ENCODE data around the gene TCTN2. TPM values are rescaled to one million over a fixed set of nuclear protein-coding genes. Genes with fewer than 3 reads are reported as not detected.

TCTN2 gene
- total RNA-seq, 1 experiment from 2014 or later = 12.1 TPM

GRCh38 chr12:123752046-123752445, 81.1 kb downstream of the TCTN2 start:
- CTCF ChIA-PET = no interaction called here
- H4K20me1 ChIP-seq (ENCODE audit: insufficient read depth) = no peaks in the 10 kb centered on the region
- H3K27ac ChIP-seq (ENCODE audit: low read depth, low read length) = no peak overlapping the region
- peaks cover 6 to 10% of the 10 kb centered on the region in 2 experiments; a peak in 3 of 4 replicates for H3K36me3 ChIP-seq (ENCODE audit: control insufficient read depth in 1 of 2, insufficient read depth in 2 of 2, low read length in 2 of 2)
- POLR2A ChIA-PET = no interaction called here
- H3K9ac ChIP-seq (ENCODE audit: low read length) = no peak overlapping the region
- RAD21 ChIA-PET (ENCODE audit: low non-redundant PET in 1 of 2, low total read pairs in 2 of 2, uncharacterized antibody in 2 of 2, unreplicated experiment in 2 of 2) = no interaction called here
- H3K4me1 ChIP-seq (ENCODE audit: control insufficient read depth in 1 of 2, insufficient read depth in 2 of 2, low read length in 2 of 2) = no peaks in the 10 kb centered on the region
- ATAC-seq (no peak), DNase-seq (ENCODE audit: low read depth, low spot score) (no peak)
- H3K9me3 ChIP-seq (ENCODE audit: control insufficient read depth in 1 of 2, insufficient read depth in 1 of 2, low read depth in 1 of 2, low read length in 2 of 2) = no peaks in the 10 kb centered on the region
- no peak overlapping the region for H3K4me3 ChIP-seq (replicated peaks in 1 of 2; ENCODE audit: low read depth in 1 of 2, low read length in 2 of 2)
- BruUV-seq (replicated peaks) = no TSS peak
- no peaks in the 10 kb centered on the region for H3K79me2 ChIP-seq (ENCODE audit: insufficient read depth, low read length)
- H3K27me3 ChIP-seq (ENCODE audit: insufficient read depth, low read length) = no peaks in the 10 kb centered on the region
- no peak overlapping the region for H3K4me2 ChIP-seq (ENCODE audit: low read length)
- intact Hi-C loops (cut with micrococcal nuclease) = no loop called here
- no peak overlapping the region for H2AFZ ChIP-seq (ENCODE audit: low read depth, low read length, poor library complexity, severe bottlenecking)
- TF ChIP-seq YY1 (IDR thresholded peaks at IDR 0.05; ENCODE audit: extremely low read depth, insufficient replicate concordance, low read depth, low read length) (no peak), CTCF (IDR thresholded peaks at IDR 0.05 in 2 of 3, conservative IDR thresholded peaks at IDR 0.05 in 1 of 3; ENCODE audit: borderline replicate concordance in 1 of 3, insufficient read depth in 1 of 3, low read depth in 2 of 3, low read length in 2 of 3) (no peak), ZFX (IDR thresholded peaks at IDR 0.05) (no peak)
- H3K9me2 ChIP-seq (ENCODE audit: insufficient read depth) = no peaks in the 10 kb centered on the region

DNA sequence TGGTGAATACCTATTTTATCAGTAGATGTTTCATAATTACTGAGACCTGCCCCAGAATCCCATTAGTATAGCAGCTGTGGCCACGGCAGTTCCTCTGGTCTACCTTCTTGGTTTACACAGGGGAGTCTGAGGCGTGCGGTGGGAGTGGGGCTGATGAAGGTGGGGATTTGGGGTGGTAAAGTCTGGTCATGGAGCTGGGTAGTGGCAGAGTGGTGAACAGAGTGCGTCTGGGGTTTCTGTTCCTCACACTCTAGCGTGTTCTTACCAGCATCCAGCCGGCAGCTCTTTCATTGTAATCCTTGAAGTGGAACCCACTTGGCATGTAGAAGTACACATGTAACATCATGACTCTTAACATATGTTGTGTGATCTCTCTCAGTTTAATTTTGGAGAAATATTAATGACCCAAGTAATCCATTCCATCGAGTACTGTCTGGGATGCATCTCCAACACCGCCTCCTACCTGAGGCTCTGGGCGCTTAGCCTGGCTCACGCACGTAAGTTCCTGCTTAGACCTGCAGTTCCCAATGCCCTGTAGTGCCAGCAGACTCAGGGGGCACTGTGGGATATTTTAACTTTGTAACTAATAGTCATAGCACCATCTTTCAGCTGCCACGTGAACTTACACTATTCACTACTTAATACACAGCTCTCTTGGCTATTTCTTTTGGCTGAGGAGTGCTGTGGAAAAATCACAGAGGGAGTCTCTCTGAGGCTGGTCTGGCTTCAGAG, 83.3 kb downstream of the TCTN2 start:
- no peak for TF ChIP-seq CBX3 (IDR thresholded peaks at IDR 0.05; ENCODE audit: low read depth)
- TF ChIP-seq CTCF (IDR thresholded peaks at IDR 0.05 in 2 of 3, conservative IDR thresholded peaks at IDR 0.05 in 1 of 3; ENCODE audit: borderline replicate concordance in 1 of 3, insufficient read depth in 1 of 3, low read depth in 2 of 3, low read length in 2 of 3) = peak in 2 of 3 experiments; percentile 20 to 31; a peak in 2 of 6 replicates
- TF ChIP-seq TCF7L2 (IDR thresholded peaks at IDR 0.05; ENCODE audit: borderline replicate concordance, extremely low read depth, insufficient read depth, insufficient read length) = no peak
- intact Hi-C loops (cut with micrococcal nuclease) = no loop called here

More for the DNA sequence above, 83.3 kb downstream of the TCTN2 start:
- Histone ChIP-seq H3K36me3 (ENCODE audit: control insufficient read depth in 1 of 2, insufficient read depth in 2 of 2, low read length in 2 of 2) (peaks cover 5 to 10% of the 10 kb centered on the region in 2 experiments; a peak in 3 of 4 replicates), H3K9me2 (ENCODE audit: insufficient read depth) (no peaks in the 10 kb centered on the region), H3K27ac (ENCODE audit: low read depth, low read length) (no peak overlapping the region), H3K9ac (ENCODE audit: low read length) (no peak overlapping the region), H3K4me2 (ENCODE audit: low read length) (no peak overlapping the region), H3K9me3 (ENCODE audit: control insufficient read depth in 1 of 2, insufficient read depth in 1 of 2, low read depth in 1 of 2, low read length in 2 of 2) (no peaks in the 10 kb centered on the region), H4K20me1 (ENCODE audit: insufficient read depth) (no peaks in the 10 kb centered on the region), H3K4me3 (replicated peaks in 1 of 2; ENCODE audit: low read depth in 1 of 2, low read length in 2 of 2) (no peak overlapping the region), H3K27me3 (ENCODE audit: insufficient read depth, low read length) (no peaks in the 10 kb centered on the region), H3K79me2 (ENCODE audit: insufficient read depth, low read length) (no peaks in the 10 kb centered on the region), H2AFZ (ENCODE audit: low read depth, low read length, poor library complexity, severe bottlenecking) (no peak overlapping the region), H3K4me1 (ENCODE audit: control insufficient read depth in 1 of 2, insufficient read depth in 2 of 2, low read length in 2 of 2) (no peaks in the 10 kb centered on the region)
- ChIA-PET POLR2A (no interaction called here), CTCF (no interaction called here), RAD21 (ENCODE audit: low non-redundant PET in 1 of 2, low total read pairs in 2 of 2, uncharacterized antibody in 2 of 2, unreplicated experiment in 2 of 2) (no interaction called here)
- ATAC-seq (peak; percentile 75), DNase-seq (ENCODE audit: low read depth, low spot score) (no peak)
- no TSS peak for BruUV-seq (replicated peaks)

Data from HCT116 (cell line).